Measurements from ENCODE around the gene GABRG3. TPM values are rescaled to one million over a fixed set of nuclear protein-coding genes. Genes with fewer than 3 reads are reported as not detected.

Gene GABRG3
- total RNA-seq, 1 donor from 2014 or later = 0.54 TPM

DNA sequence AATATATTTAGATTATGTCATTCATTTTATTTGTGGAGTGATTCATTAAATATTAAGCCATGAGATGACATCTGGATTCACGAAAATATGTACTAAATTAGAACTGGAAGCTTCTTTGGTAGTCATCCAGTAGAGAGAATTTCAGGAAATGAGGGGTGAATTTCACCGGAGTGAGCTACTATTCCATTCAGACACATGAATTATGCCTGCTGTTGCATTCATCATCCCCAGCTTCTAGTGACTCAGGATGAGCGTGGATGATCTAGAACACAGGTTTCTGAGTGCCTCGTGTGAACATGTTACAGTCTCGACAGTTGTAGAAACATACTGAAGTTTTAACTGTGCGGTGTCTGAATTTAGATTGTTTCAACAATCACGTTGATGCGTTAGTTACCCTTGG, 42.9 kb upstream of the GABRG3 start:
- Histone ChIP-seq H3K36me3 (ENCODE audit: insufficient read depth, low read length) (no peaks in the 10 kb centered on the region), H3K9ac (ENCODE audit: low read length) (no peak overlapping the region), H3K27me3 (ENCODE audit: insufficient read depth, low read length) (no peaks in the 10 kb centered on the region), H3K4me3 (ENCODE audit: insufficient read depth, low read depth, low read length) (no peak overlapping the region), H3K9me3 (ENCODE audit: insufficient read depth, low read depth, low read length) (no peaks in the 10 kb centered on the region), H4K20me1 (ENCODE audit: insufficient read depth, low read length) (no peaks in the 10 kb centered on the region), H2AFZ (ENCODE audit: low read depth, low read length) (no peak overlapping the region), H3K4me1 (ENCODE audit: insufficient read depth, low read length) (no peaks in the 10 kb centered on the region), H3K27ac (ENCODE audit: low read depth, low read length) (no peak overlapping the region), H3K4me2 (ENCODE audit: low read length) (no peak overlapping the region), H3K79me2 (ENCODE audit: insufficient read depth, low read length) (no peaks in the 10 kb centered on the region)
- Mint-ChIP-seq H3K27ac (ENCODE audit: unreplicated experiment) (no peak overlapping the region), H3K4me3 (ENCODE audit: unreplicated experiment) (no peak overlapping the region), H3K4me1 (ENCODE audit: low read depth, unreplicated experiment) (no peaks in the 10 kb centered on the region), H3K27me3 (ENCODE audit: low read depth, unreplicated experiment) (no peaks in the 10 kb centered on the region), H3K9me3 (ENCODE audit: unreplicated experiment) (peaks cover 2% of the 10 kb centered on the region), H3K36me3 (ENCODE audit: low read depth, unreplicated experiment) (no peaks in the 10 kb centered on the region)
- DNase-seq (ENCODE audit: low read depth) (no peak), FAIRE-seq (no peak)
- TF ChIP-seq, protein P1, sequence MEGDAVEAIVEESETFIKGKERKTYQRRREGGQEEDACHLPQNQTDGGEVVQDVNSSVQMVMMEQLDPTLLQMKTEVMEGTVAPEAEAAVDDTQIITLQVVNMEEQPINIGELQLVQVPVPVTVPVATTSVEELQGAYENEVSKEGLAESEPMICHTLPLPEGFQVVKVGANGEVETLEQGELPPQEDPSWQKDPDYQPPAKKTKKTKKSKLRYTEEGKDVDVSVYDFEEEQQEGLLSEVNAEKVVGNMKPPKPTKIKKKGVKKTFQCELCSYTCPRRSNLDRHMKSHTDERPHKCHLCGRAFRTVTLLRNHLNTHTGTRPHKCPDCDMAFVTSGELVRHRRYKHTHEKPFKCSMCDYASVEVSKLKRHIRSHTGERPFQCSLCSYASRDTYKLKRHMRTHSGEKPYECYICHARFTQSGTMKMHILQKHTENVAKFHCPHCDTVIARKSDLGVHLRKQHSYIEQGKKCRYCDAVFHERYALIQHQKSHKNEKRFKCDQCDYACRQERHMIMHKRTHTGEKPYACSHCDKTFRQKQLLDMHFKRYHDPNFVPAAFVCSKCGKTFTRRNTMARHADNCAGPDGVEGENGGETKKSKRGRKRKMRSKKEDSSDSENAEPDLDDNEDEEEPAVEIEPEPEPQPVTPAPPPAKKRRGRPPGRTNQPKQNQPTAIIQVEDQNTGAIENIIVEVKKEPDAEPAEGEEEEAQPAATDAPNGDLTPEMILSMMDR (IDR thresholded peaks at IDR 0.05; ENCODE audit: insufficient read depth, low read depth, low read length) = no peak
- no peak for TF ChIP-seq EZH2 (IDR thresholded peaks at IDR 0.05; ENCODE audit: insufficient read depth, low read length)

DNA sequence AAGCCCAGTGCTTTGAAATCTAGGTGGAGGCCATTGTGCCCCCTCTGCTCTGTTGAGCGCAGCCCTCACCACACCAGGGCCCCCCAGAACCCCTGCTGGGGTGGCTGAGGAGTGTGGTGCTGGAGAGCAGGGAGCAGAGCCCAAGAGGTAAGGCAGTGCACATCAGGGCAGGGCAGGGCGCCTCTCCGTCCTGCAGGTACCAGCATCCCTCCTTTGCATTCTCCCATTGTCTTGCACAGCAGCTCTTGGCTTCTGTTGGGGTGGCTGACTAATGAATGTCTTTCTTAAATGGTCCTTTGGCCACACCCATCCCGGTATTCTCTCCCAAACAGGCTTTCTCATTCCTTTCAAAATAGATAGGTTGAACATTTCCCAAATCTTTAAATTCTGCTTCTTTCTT, 41.4 kb upstream of the GABRG3 start:
- no peak overlapping the region for H2AFZ ChIP-seq (ENCODE audit: low read depth, low read length)
- no peaks in the 10 kb centered on the region for H3K79me2 ChIP-seq (ENCODE audit: insufficient read depth, low read length)
- H3K36me3 ChIP-seq (ENCODE audit: insufficient read depth, low read length) = no peaks in the 10 kb centered on the region
- H3K27ac Mint-ChIP-seq (ENCODE audit: unreplicated experiment) = no peak overlapping the region
- TF ChIP-seq, protein P1 (IDR thresholded peaks at IDR 0.05; ENCODE audit: insufficient read depth, low read depth, low read length) = no peak
- no peak for TF ChIP-seq EZH2 (IDR thresholded peaks at IDR 0.05; ENCODE audit: insufficient read depth, low read length)
- no peak overlapping the region for H3K4me3 ChIP-seq (ENCODE audit: insufficient read depth, low read depth, low read length)
- no peaks in the 10 kb centered on the region for H4K20me1 ChIP-seq (ENCODE audit: insufficient read depth, low read length)
- H3K27me3 ChIP-seq (ENCODE audit: insufficient read depth, low read length) = no peaks in the 10 kb centered on the region
- H3K27ac ChIP-seq (ENCODE audit: low read depth, low read length) = no peak overlapping the region
- no peak overlapping the region for H3K4me3 Mint-ChIP-seq (ENCODE audit: unreplicated experiment)
- H3K9me3 ChIP-seq (ENCODE audit: insufficient read depth, low read depth, low read length) = no peaks in the 10 kb centered on the region
- no peaks in the 10 kb centered on the region for H3K36me3 Mint-ChIP-seq (ENCODE audit: low read depth, unreplicated experiment)
- H3K9me3 Mint-ChIP-seq (ENCODE audit: unreplicated experiment) = peaks cover 2% of the 10 kb centered on the region
- no peaks in the 10 kb centered on the region for H3K4me1 ChIP-seq (ENCODE audit: insufficient read depth, low read length)
- H3K4me1 Mint-ChIP-seq (ENCODE audit: low read depth, unreplicated experiment) = no peaks in the 10 kb centered on the region
- H3K4me2 ChIP-seq (ENCODE audit: low read length) = no peak overlapping the region
- FAIRE-seq = no peak
- H3K9ac ChIP-seq (ENCODE audit: low read length) = no peak overlapping the region
- H3K27me3 Mint-ChIP-seq (ENCODE audit: low read depth, unreplicated experiment) = no peaks in the 10 kb centered on the region
- no peak for DNase-seq (ENCODE audit: low read depth)

DNA sequence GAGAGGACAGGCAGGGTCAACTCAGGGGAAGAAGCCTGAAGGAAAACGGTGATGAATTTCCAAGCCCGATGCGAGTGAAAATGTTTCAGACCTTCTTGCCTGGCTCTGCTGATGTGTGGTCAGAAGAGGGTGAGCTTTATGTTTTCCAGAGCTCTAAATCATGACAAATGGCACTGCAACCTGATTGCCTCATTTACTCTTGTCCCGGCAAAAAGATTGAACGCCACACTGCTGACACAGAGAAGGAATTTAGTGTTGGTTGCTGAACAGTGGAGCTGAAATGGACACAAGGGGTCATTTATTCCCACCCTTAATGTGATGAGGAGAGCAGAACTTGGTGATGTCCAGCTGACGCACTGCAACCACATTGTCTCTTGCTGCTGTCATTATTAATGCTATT, 36.1 kb upstream of the GABRG3 start:
- Mint-ChIP-seq H3K4me3 (ENCODE audit: unreplicated experiment) (no peak overlapping the region), H3K27ac (ENCODE audit: unreplicated experiment) (no peak overlapping the region), H3K36me3 (ENCODE audit: low read depth, unreplicated experiment) (peaks cover 3% of the 10 kb centered on the region), H3K4me1 (ENCODE audit: low read depth, unreplicated experiment) (no peaks in the 10 kb centered on the region), H3K9me3 (ENCODE audit: unreplicated experiment) (peaks cover 2% of the 10 kb centered on the region), H3K27me3 (ENCODE audit: low read depth, unreplicated experiment) (peaks cover 3% of the 10 kb centered on the region)
- TF ChIP-seq EZH2 (IDR thresholded peaks at IDR 0.05; ENCODE audit: insufficient read depth, low read length) = no peak
- TF ChIP-seq, protein P1 (IDR thresholded peaks at IDR 0.05; ENCODE audit: insufficient read depth, low read depth, low read length) = no peak
- H3K4me3 ChIP-seq (ENCODE audit: insufficient read depth, low read depth, low read length) = no peak overlapping the region
- no peak overlapping the region for H3K27ac ChIP-seq (ENCODE audit: low read depth, low read length)
- no peak overlapping the region for H3K9ac ChIP-seq (ENCODE audit: low read length)
- no peak for FAIRE-seq
- H3K36me3 ChIP-seq (ENCODE audit: insufficient read depth, low read length) = no peaks in the 10 kb centered on the region
- no peaks in the 10 kb centered on the region for H4K20me1 ChIP-seq (ENCODE audit: insufficient read depth, low read length)
- no peaks in the 10 kb centered on the region for H3K27me3 ChIP-seq (ENCODE audit: insufficient read depth, low read length)
- no peak overlapping the region for H3K4me2 ChIP-seq (ENCODE audit: low read length)
- H3K9me3 ChIP-seq (ENCODE audit: insufficient read depth, low read depth, low read length) = no peaks in the 10 kb centered on the region
- no peak overlapping the region for H2AFZ ChIP-seq (ENCODE audit: low read depth, low read length)
- no peak for DNase-seq (ENCODE audit: low read depth)
- H3K79me2 ChIP-seq (ENCODE audit: insufficient read depth, low read length) = no peaks in the 10 kb centered on the region
- H3K4me1 ChIP-seq (ENCODE audit: insufficient read depth, low read length) = no peaks in the 10 kb centered on the region

Measured in astrocyte (in vitro differentiated cells and primary cell).